ENCODE results near the gene ASXL3. TPM values are rescaled to one million over a fixed set of nuclear protein-coding genes. Genes with fewer than 3 reads are reported as not detected.

ASXL3 gene
- total and polyA plus RNA-seq, 4 donors = 0.19 to 1.3 (median 0.39) TPM

GRCh38 chr18:33576999-33577646 is 896 bp upstream of the ASXL3 start:
- H3K9me3 ChIP-seq (ENCODE audit: control insufficient read depth in 4 of 4, low read length in 3 of 4) = no peaks in the 10 kb centered on the region
- H3K9ac ChIP-seq (ENCODE audit: low read depth in 1 of 2, low read length in 2 of 2) = no peak overlapping the region
- 37% methylated on average over 5 of the region's 5 CpGs for WGBS

DNA sequence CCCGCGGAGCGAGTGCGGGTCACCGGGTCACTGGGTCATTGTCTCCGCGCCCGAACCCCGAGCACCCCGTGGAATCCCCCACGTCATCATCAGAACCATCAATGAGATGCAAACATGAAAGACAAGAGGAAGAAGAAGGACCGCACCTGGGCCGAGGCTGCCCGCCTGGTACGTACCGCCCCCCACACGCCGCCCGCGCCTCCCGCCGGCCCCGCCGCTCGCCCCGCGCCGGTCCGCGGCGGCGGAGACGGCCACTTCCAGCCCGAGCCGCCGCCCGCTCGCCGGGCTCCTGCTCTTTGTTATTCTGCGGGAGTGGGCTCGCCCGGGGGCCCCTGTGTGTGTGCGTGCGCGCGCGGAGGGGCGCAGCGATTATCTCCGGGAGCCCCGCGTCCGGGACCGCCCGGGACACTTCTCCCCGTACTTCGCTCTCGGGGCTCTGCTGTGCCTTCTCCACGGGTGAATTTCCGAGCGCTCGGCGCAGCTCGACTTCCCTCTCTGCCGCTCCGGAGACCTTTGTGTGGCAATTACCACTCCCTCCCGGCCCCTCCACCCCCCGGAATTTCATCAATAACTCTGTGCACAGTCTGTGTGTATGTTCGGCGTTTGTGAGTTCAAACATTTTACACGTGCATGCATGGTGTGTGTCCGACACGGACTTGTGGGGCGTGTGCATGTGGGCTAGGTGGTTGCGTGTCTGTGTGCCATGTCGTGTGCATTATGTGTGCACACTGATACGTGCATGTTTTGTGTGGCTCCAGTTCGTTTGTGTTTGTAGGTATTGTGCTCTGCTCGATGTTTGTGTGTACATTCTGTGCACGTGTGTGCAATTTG is 714 bp downstream of the ASXL3 start:
- no peaks in the 10 kb centered on the region for H3K9me3 ChIP-seq (ENCODE audit: control insufficient read depth in 4 of 4, low read length in 3 of 4)
- TF ChIP-seq FOXA2 (IDR thresholded peaks at IDR 0.05) (no peak), HNF4G (IDR thresholded peaks at IDR 0.05) (no peak), HNF4A (conservative IDR thresholded peaks at IDR 0.05) (no peak), RXRA (IDR thresholded peaks at IDR 0.05) (peak in 1 of 2 donors; percentile 7), ZBTB33 (IDR thresholded peaks at IDR 0.05) (peak; percentile 67), SP1 (IDR thresholded peaks at IDR 0.05) (no peak), EGR1 (IDR thresholded peaks at IDR 0.05; ENCODE audit: low read depth in 2 of 2) (no peak), YY1 (IDR thresholded peaks at IDR 0.05) (no peak), CTCF (IDR thresholded peaks at IDR 0.05; ENCODE audit: low read depth, low read length, missing input control) (no peak), RAD21 (IDR thresholded peaks at IDR 0.05) (no peak), JUND (IDR thresholded peaks at IDR 0.05) (peak in 1 of 2 donors; percentile 52), TAF1 (conservative IDR thresholded peaks at IDR 0.05) (no peak), ATF3 (IDR thresholded peaks at IDR 0.05) (no peak)
- 3% methylated on average over 80 of the region's 80 CpGs for WGBS
- no peak for DNase-seq (ENCODE audit: low spot score)
- no peaks in the 10 kb centered on the region for H3K36me3 ChIP-seq (ENCODE audit: control insufficient read depth in 4 of 4, insufficient read depth in 3 of 4, low read depth in 1 of 4, low read length in 3 of 4)
- H3K9ac ChIP-seq (ENCODE audit: low read depth in 1 of 2, low read length in 2 of 2) = peak overlapping the region in 1 of 2 donors; percentile 5
- H3K27me3 ChIP-seq (ENCODE audit: control insufficient read depth in 4 of 4, insufficient read depth in 4 of 4, low read length in 3 of 4) = no peaks in the 10 kb centered on the region
- peaks cover 0 to 18% (median 7%) of the 10 kb centered on the region in 4 donors for H3K4me1 ChIP-seq (ENCODE audit: control insufficient read depth in 4 of 4, insufficient read depth in 4 of 4, low read length in 3 of 4)
- peak overlapping the region; percentile 26 to 53 for H3K27ac ChIP-seq (ENCODE audit: low read depth in 1 of 2, low read length in 2 of 2)
- H3K4me3 ChIP-seq (ENCODE audit: low read depth in 1 of 3, low read length in 3 of 3) = peak overlapping the region; percentile 68 to 86 (median 77)

More at GRCh38 chr18:33576999-33577646, 896 bp upstream of the ASXL3 start:
- Histone ChIP-seq H3K36me3 (ENCODE audit: control insufficient read depth in 4 of 4, insufficient read depth in 3 of 4, low read depth in 1 of 4, low read length in 3 of 4) (no peaks in the 10 kb centered on the region), H3K27ac (ENCODE audit: low read depth in 1 of 2, low read length in 2 of 2) (peak overlapping the region in 1 of 2 donors; percentile 93), H3K4me3 (ENCODE audit: low read depth in 1 of 3, low read length in 3 of 3) (peak overlapping the region; percentile 62 to 86 (median 62)), H3K27me3 (ENCODE audit: control insufficient read depth in 4 of 4, insufficient read depth in 4 of 4, low read length in 3 of 4) (no peaks in the 10 kb centered on the region), H3K4me1 (ENCODE audit: control insufficient read depth in 4 of 4, insufficient read depth in 4 of 4, low read length in 3 of 4) (peaks cover 0 to 18% (median 7%) of the 10 kb centered on the region in 4 donors)
- DNase-seq (ENCODE audit: low spot score) = no peak
- TF ChIP-seq HNF4A (conservative IDR thresholded peaks at IDR 0.05) = no peak
- TF ChIP-seq FOXA1 (IDR thresholded peaks at IDR 0.05) = no peak

Data from liver (tissue), 9 donors.